NCI-H2107 treated with DMSO at 0.1 percent for 48 hours (cell line): ENCODE measurements around the gene MS4A4A.
"Not testable (repeated sequence)": the region's sequence is repeated elsewhere in the genome, so short reads cannot be mapped to it uniquely, and the experiment has no call there.

ENCODE experiments used
- DNase-seq: peaks from one replicate; lab custom pipeline; 2025; ENCODE audit not compliant: unreplicated experiment; lab: John Stamatoyannopoulos, UW

Gene MS4A4A

GRCh38 chr11:60280412-60280811 is at the start of gene MS4A4A:
Gene MS4A4A, plus strand, starts transcription at chr11:60280666. Its CDS starts 10 bp downstream, at chr11:60280676.
- DNase-seq: no peak

DNA sequence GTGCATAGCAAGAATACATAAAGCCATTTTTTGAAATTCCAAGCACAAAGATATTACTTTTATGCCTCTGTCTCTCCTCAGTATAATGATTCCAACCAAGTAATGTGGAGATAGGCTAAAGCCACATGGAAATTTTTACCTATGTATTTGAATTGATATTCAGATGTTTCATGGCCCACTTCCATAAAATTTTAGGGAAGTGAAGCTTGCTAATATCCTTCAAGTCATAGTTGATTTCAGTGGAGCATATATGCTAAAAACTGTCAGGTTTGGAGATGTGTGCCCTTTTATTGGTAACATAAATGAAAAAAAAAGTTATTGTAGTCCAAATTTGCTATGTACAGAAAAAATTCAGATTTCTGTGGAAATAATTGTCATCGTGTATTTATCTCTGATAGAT is 49.8 kb upstream of the MS4A4A start:
- no peak for DNase-seq

DNA sequence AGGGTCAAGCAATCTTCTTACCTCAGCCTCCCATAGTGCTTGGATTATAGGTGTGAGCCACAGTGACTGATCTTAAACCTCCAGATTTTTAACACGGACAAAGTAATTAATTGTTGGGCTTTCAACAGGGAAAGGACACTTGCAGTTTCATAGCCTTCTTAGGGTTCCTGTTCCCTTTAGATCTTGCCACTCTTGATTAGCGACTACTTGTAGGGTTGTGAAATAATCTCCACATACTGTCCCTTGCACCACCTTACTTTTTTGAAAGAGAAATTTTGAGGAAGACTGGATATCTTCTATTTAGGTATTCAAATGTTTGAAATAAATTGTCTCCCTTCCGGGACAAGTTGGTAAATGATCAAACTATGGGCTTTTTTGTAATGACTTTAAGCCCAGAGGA is 45.1 kb upstream of the MS4A4A start:
- DNase-seq: no peak

DNA sequence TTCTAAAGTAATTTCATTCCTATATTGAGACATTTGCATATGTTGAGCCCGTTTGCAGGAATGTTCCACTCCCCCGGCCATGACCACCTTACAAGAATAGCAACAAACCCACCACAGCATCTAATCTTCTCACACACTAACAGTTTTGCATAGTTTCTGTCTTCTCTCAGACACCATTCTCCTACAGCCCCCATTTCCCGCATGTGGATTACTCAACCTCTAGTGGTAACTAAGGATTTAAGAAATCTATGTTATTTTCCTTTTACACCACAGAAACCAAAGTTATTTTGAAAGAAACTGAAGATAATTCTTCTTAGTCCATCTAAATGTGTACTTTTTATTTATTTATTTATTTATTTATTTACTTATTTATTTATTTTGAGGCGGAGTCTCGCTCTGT is 39.8 kb upstream of the MS4A4A start:
- no peak for DNase-seq

DNA sequence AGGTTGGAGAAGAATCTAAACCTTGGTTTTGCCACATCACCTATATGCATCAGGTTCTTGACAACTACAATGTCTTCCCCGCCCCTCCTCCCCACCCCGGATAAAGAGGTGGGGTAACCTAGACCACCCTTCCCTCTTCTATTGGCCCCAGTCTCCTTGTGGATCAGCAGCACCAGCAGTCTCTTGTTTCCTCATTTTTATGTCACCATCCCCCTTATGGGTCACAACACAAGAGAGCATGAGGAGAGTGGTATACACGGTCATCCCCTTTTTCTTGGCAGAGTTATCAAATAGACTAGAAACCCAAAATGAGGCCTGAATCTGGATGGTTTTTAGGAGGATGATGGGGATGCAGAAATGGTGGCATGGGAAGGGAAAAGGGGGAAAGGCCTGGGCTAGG is 38.7 kb upstream of the MS4A4A start:
- DNase-seq: no peak

- DNase-seq: no peak
Observed at GRCh38 chr11:60242740-60243239, 37.7 kb upstream of the MS4A4A start, which contains the start of gene MS4A4E. Gene MS4A4E, minus strand, starts transcription at chr11:60243137. Its CDS starts 13,082 bp downstream, at chr11:60230055.

GRCh38 chr11:60251485-60252212 is 28.8 kb upstream of the MS4A4A start:
- no peak for DNase-seq

- DNase-seq: no peak
Observed at GRCh38 chr11:60252213-60253108, 28.0 kb upstream of the MS4A4A start.

- DNase-seq: no peak
Observed at GRCh38 chr11:60257956-60258722, 22.3 kb upstream of the MS4A4A start.

- DNase-seq: no peak
Observed at GRCh38 chr11:60261014-60261413, 19.5 kb upstream of the MS4A4A start.

- DNase-seq: no peak
Observed at GRCh38 chr11:60263402-60263801, 17.1 kb upstream of the MS4A4A start.

DNA sequence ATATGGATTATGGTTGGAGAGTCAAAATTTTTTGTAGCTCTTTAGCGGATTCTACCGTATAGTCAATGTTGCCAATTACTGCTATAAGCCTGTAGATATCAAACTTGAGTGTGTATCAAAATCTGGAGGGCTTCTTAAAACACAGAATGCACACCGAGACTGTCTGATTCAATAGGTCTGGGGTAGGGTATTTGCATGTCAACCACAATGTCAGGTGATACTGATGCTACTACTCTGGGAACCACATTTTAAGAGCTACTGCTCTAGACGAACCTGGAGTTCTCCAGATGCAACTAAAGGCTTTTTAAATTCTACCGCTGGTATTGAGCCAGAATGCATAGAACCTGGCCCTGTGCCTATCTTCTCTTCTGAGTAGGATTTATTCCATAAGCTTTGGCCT is 15.8 kb upstream of the MS4A4A start:
- no peak for DNase-seq

DNA sequence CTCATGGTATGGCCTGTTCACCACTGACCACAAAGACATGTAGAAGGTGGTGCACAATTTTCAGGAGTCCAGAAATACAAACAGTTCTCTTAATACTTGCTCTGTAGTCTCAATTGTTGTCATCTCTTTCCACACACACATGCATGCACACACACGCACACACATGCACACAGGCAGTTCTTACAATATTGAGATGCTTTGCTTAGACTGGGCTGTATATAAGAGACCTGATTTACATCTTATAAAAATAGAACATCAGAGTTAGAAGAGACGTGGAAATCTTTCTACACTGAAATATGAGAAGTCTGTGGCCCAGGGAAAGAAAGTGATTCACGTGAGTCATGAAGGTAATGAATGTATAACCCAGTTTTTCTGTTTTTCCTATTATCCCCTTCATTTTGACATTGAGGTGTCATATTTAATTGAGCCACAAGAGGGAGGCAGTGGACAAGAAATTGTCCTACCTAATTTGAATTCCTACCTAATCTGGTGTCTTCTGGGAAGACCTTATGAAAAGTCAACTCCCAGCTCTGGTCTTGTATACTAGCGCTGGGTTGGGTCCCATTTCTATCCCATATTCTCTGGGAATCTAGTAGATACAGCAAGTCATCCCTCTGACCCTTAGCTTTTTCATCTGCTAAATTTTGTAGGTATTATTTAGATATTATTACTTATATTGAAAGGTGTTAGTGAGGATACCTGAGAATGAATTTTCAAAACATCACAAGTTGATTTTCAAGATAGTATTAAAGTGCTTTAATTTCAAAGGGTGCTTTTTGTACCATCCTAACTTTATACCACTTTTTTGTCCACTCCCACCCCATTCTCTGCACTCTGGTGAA is 14.9 kb upstream of the MS4A4A start:
- DNase-seq: no peak

GRCh38 chr11:60274416-60274815 is 6.0 kb upstream of the MS4A4A start:
- DNase-seq: no peak

- DNase-seq: no peak
Observed at GRCh38 chr11:60281485-60281884, 1.0 kb downstream of the MS4A4A start.

DNA sequence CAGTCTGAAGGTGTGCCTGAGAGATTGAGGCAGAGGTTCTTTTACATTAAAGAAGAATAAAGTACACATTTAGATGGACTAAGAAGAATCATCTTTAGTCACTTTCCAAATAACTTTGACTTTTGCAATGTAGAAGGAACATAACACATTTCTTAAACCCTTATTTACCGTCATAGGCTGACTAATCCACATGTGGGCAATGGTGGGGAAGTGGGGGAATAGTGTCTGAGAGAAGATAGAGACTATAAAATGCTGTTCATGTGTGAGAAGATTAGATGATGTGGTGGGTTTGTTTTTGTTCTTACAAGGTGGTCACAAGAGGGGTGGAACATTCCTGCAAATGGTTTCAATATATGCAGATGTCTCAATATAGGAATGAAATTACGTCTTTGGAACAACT is 1.8 kb downstream of the MS4A4A start:
- DNase-seq: no peak

DNA sequence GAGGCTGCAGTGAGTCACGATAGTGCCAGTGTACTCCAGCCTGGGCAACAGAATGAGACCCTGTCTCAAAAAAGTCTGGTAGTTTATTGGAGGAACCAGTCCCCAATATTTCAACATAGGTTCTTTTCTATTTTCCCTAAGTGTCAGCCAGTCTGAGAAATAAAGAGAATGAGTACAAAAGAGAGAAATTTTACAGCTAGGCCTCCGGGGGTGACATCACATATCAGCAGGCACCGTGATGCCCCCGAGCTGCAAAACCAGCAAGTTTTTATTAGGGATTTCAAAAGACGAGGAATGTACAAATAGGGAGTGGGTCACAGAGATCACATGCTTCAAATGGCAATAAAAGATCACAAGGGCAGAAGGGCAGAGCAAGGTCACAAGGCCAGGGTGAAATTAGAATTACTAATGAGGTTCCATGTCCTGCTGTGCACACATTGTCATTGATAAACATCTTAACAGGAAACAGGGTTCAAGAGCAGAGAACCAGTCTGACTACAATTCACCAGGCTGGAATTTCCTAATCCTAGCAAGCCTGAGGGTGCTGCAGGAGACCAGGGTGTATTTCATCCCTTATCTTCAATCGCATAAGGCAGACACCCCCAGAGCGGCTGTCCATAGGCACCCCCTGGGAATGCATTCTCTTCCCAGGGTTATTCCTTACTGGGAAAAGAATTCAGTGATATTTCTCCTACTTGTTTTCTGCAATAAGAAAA is 5.1 kb downstream of the MS4A4A start:
- not testable (repeated sequence) for DNase-seq

- no peak for DNase-seq
Observed at GRCh38 chr11:60288531-60288930, 8.1 kb downstream of the MS4A4A start.

DNA sequence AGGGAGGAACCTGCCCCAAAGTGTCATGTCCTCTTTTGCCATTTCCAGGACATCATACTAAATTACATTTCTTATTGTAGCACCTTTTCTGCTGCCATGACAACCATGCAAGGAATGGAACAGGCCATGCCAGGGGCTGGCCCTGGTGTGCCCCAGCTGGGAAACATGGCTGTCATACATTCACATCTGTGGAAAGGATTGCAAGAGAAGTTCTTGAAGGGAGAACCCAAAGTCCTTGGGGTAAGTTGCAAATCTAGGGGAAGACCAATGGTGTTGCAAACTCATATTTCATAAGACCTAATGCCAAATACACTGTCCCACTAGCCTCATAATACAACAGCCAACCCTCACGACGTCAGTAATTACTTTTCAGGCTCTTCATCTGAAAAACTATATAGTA is 11.7 kb downstream of the MS4A4A start:
- DNase-seq: no peak

- DNase-seq: no peak
Observed at GRCh38 chr11:60301178-60301577, 20.7 kb downstream of the MS4A4A start.
